Measurements from ENCODE around the gene CWC27. TPM values are rescaled to one million over a fixed set of nuclear protein-coding genes. Genes with fewer than 3 reads are reported as not detected.

Gene CWC27
- polyA plus RNA-seq, 1 of the 3 experiments (the other 2 are of a cell fraction): 6.6 TPM

- DNase-seq: no peak
- no peaks in the 10 kb centered on the region for H3K27me3 ChIP-seq (ENCODE audit: insufficient read depth)
- H3F3A ChIP-seq (replicated peaks; ENCODE audit: insufficient read depth): peaks cover 6% of the 10 kb centered on the region
- no peak overlapping the region for H3K27ac ChIP-seq (ENCODE audit: low read depth in 2 of 2, low read length in 1 of 2)
- no peak overlapping the region for H3K9ac ChIP-seq
- H3K9me3 ChIP-seq: peaks cover 24% of the 10 kb centered on the region; the same call in 1 of the 2 replicates
- H3K4me3 ChIP-seq (ENCODE audit: low read depth in 2 of 2, low read length in 1 of 2): no peak overlapping the region
- peaks cover 7 to 37% of the 10 kb centered on the region in 2 experiments for H3K36me3 ChIP-seq (replicated peaks in 1 of 2; ENCODE audit: control insufficient read depth in 1 of 2, insufficient read depth in 2 of 2, low read length in 1 of 2)
- H3K4me2 ChIP-seq: no peak overlapping the region
- no peaks in the 10 kb centered on the region for H4K20me1 ChIP-seq (ENCODE audit: insufficient read depth)
- ChIA-PET CTCF (no interaction called here), POLR2A (no interaction called here)
- no peak overlapping the region for H2AFZ ChIP-seq (ENCODE audit: low read depth)
- no peaks in the 10 kb centered on the region for H3K4me1 ChIP-seq (ENCODE audit: control insufficient read depth in 1 of 2, insufficient read depth in 2 of 2, low read depth in 1 of 2, low read length in 1 of 2)
- no peaks in the 10 kb centered on the region for H3K9me2 ChIP-seq
- H3K79me2 ChIP-seq (ENCODE audit: insufficient read depth): no peaks in the 10 kb centered on the region
- TF ChIP-seq ZBTB33 (IDR thresholded peaks at IDR 0.05; ENCODE audit: borderline replicate concordance, low read depth): no peak
- no peak for TF ChIP-seq USF1 (IDR thresholded peaks at IDR 0.05; ENCODE audit: borderline replicate concordance, low read depth)
- TF ChIP-seq IRF3 (IDR thresholded peaks at IDR 0.05; ENCODE audit: low read depth, low read length): no peak
- TF ChIP-seq NRF1 (IDR thresholded peaks at IDR 0.05; ENCODE audit: low read depth, low read length): no peak
- no peak for TF ChIP-seq YY1 (IDR thresholded peaks at IDR 0.05; ENCODE audit: low read depth)
- TF ChIP-seq REST (IDR thresholded peaks at IDR 0.05; ENCODE audit: low read depth, low read length): no peak
- TF ChIP-seq FOXJ3 (CRISPR knock-in tag; IDR thresholded peaks at IDR 0.05): no peak
- TF ChIP-seq TEAD4 (IDR thresholded peaks at IDR 0.05; ENCODE audit: borderline replicate concordance, insufficient read depth): no peak
- no peak for TF ChIP-seq RFX5 (IDR thresholded peaks at IDR 0.05; ENCODE audit: low read length)
- TF ChIP-seq SMC3 (IDR thresholded peaks at IDR 0.05; ENCODE audit: low read depth, low read length): no peak
- TF ChIP-seq EP300 (IDR thresholded peaks at IDR 0.05; ENCODE audit: borderline replicate concordance in 1 of 2, low read depth in 1 of 2, low read length in 1 of 2): no peak
- no peak for TF ChIP-seq SIN3A (IDR thresholded peaks at IDR 0.05; ENCODE audit: borderline replicate concordance, low read depth, low read length)
- no peak for TF ChIP-seq JUND (IDR thresholded peaks at IDR 0.05)
- TF ChIP-seq RXRA (IDR thresholded peaks at IDR 0.05; ENCODE audit: borderline replicate concordance, low read depth): no peak
- no peak for TF ChIP-seq RAD21 (IDR thresholded peaks at IDR 0.05; ENCODE audit: low read length)
- TF ChIP-seq NFIC (IDR thresholded peaks at IDR 0.05; ENCODE audit: borderline replicate concordance): no peak
- WGBS (ENCODE audit: low lambda C conversion rate): 92% methylated on average over 1 of the region's 1 CpG
Measured at GRCh38 chr5:64968591-64969110, 199.9 kb downstream of the CWC27 start.

Data from SK-N-SH (cell line).